ENCODE results near the gene SLC15A2.

- TF ChIP-seq POLR2A (IDR thresholded peaks at IDR 0.05; ENCODE audit: low read depth, low read length) (no peak), TAF1 (IDR thresholded peaks at IDR 0.05; ENCODE audit: low read depth, low read length) (no peak), POLR2AphosphoS5 (IDR thresholded peaks at IDR 0.05; ENCODE audit: low read depth, low read length) (no peak)
Measured at GRCh38 chr3:121961283-121961682, 67.1 kb downstream of the SLC15A2 start.
